ENCODE results near the gene TXNL4A.

DNA sequence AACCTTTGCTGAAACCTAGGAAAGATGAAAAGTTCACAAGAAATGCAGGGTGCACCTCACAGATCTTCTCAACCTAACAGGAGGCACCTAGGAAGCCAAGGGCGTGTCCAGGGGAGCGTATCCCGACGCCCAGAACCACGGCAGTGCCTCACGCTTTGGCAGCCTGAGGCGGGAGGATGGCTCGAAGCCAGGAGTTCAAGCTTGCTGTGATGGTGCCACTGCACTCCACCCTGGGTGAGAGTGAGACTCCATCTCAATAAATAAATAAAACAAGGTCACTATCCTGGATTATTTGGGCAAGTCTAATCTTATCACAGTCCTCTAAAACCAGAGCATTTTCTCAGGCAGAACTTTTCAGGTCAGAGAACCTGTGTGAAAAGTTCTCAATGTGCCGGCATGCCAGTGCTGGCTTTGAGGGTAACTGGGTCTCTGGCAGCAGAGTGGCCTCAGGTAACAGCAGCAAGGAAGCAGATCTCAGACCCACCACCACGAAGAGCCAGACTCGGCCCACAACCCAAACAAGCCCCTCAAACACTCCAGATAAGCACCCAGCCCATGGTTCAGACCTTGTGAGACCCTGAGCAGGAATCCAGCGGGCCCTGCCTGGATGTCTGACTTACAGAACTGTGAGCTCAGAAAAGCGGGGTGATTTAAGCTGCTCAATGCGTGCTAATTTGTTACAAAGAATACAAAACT lies 12.2 kb downstream of the TXNL4A start:
- TF ChIP-seq, protein P1, sequence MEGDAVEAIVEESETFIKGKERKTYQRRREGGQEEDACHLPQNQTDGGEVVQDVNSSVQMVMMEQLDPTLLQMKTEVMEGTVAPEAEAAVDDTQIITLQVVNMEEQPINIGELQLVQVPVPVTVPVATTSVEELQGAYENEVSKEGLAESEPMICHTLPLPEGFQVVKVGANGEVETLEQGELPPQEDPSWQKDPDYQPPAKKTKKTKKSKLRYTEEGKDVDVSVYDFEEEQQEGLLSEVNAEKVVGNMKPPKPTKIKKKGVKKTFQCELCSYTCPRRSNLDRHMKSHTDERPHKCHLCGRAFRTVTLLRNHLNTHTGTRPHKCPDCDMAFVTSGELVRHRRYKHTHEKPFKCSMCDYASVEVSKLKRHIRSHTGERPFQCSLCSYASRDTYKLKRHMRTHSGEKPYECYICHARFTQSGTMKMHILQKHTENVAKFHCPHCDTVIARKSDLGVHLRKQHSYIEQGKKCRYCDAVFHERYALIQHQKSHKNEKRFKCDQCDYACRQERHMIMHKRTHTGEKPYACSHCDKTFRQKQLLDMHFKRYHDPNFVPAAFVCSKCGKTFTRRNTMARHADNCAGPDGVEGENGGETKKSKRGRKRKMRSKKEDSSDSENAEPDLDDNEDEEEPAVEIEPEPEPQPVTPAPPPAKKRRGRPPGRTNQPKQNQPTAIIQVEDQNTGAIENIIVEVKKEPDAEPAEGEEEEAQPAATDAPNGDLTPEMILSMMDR (IDR thresholded peaks at IDR 0.05 in 2 of 3, conservative IDR thresholded peaks at IDR 0.05 in 1 of 3; ENCODE audit: borderline replicate concordance in 1 of 3, insufficient read depth in 1 of 3, low read depth in 2 of 3, low read length in 2 of 3), result no peak
- TF ChIP-seq EZH2 (IDR thresholded peaks at IDR 0.05) (no peak), RAD21 (IDR thresholded peaks at IDR 0.05; ENCODE audit: low read depth) (no peak), POLR2A (IDR thresholded peaks at IDR 0.05; ENCODE audit: borderline replicate concordance, extremely low read depth, insufficient read depth, insufficient read length) (no peak), SIN3A (IDR thresholded peaks at IDR 0.05; ENCODE audit: low read depth) (no peak), SRF (IDR thresholded peaks at IDR 0.05; ENCODE audit: low read depth) (no peak), CEBPB (IDR thresholded peaks at IDR 0.05; ENCODE audit: low read depth) (no peak), YY1 (IDR thresholded peaks at IDR 0.05; ENCODE audit: extremely low read depth, insufficient replicate concordance, low read depth, low read length) (no peak)
